Activated CD8-positive, alpha-beta T cell treated with anti-CD3 and anti-CD28 coated beads for 36 hours (primary cell): ENCODE measurements around the gene GLRX3. TPM values are rescaled to one million over a fixed set of nuclear protein-coding genes. Genes with fewer than 3 reads are reported as not detected.

Source experiments
- ATAC-seq: fragments of 200-7000 bp; cut with Tn5 transposase; one replicate; pipeline ENCODE4 v1.10.0; 2021; ENCODE audit warnings: mild to moderate bottlenecking, moderate library complexity
- CTCF ChIA-PET: fragments of 350-600 bp; sonication (Branson Sonifier 250); formaldehyde crosslinking; loops from one replicate; lab custom pipeline; 2021; ENCODE audit warnings: antibody characterized with exemption; lab: Charles Lee
- POLR2A ChIA-PET: fragments of 350-600 bp; sonication (Branson Sonifier 250); formaldehyde crosslinking; loops from one replicate; lab custom pipeline; 2021; ENCODE audit warnings: antibody characterized with exemption; lab: Charles Lee
- DNase-seq: peaks from one replicate; pipeline ENCODE4 v3.0.0-alpha.2; 2020
- H3K27ac Mint-ChIP-seq: one replicate; pipeline ENCODE4 v1.8.0; 2021; ENCODE audit warnings: mild to moderate bottlenecking, mixed read lengths
- H3K27me3 Mint-ChIP-seq: one replicate; pipeline ENCODE4 v1.8.0; 2021; ENCODE audit warnings: mixed read lengths
- H3K36me3 Mint-ChIP-seq: one replicate; pipeline ENCODE4 v1.8.0; 2021; ENCODE audit warnings: low read depth, mixed read lengths
- H3K4me1 Mint-ChIP-seq: one replicate; pipeline ENCODE4 v1.8.0; 2021; ENCODE audit warnings: low read depth, mixed read lengths
- H3K4me3 Mint-ChIP-seq: one replicate; pipeline ENCODE4 v1.8.0; 2021; ENCODE audit warnings: mild to moderate bottlenecking, moderate library complexity, mixed read lengths
- H3K9me3 Mint-ChIP-seq: one replicate; pipeline ENCODE4 v1.8.0; 2021; ENCODE audit warnings: mixed read lengths
- intact Hi-C: fragments of 100-400 bp; cut with micrococcal nuclease; formaldehyde crosslinking; loops from one replicate; pipeline ENCODE4 v1.10.0; 2022
- total RNA-seq, 2 experiments: library from RNA; stranded (reverse); gene quantifications; one replicate each; pipeline ENCODE4 v1.2.3, GENCODE V29; 2021
- TF ChIP-seq, protein P1 (sequence below): fragments of 200-600 bp; IDR thresholded peaks from one replicate; pipeline ENCODE4 v1.8.0; 2022; ENCODE audit warnings: antibody characterized with exemption, mild to moderate bottlenecking

The GLRX3 gene
- total RNA-seq, 2 experiments from 2014 or later: 109 to 121 TPM

DNA sequence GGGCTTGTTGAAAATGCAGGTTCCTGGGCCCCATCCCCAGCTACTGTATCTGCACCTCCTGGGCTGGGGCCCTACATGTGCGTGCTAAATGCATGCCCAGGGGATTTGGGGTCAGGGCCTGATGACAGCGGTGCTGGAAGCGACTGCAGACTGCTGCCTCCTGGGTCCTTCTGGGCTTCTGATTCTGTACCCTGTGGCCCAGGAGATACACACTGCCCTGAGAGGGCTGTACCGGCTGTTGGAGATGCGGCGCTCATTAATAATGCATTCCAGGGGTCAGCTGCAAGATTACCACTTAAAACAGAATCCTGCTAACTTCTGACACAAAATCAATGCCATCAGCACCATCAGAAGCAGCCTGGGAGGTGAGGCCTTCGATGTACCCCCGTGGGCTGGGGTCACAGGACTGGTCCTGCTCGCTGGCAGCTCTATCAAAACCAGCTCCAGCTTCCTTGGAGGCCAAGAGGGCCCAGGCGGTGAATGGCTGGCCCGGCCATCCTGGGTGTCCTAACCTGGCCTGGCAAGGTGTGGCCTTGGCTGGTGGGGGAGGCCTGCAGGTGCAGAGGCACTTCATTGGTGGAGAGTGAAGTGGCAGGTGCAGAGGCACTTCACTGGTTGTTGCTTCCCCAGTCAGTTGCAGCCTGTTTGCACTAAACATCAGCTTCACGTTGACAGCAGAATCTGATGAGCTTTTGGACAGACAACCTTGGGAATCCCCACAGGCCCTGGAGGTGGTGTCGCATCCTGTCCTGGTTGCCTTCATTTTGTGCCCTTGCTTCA, 79.2 kb downstream of the GLRX3 start:
- no peak overlapping the region for H3K4me3 Mint-ChIP-seq
- H3K27ac Mint-ChIP-seq: no peak overlapping the region
- no peaks in the 10 kb centered on the region for H3K9me3 Mint-ChIP-seq
- ATAC-seq (no peak), DNase-seq (no peak)
- no peaks in the 10 kb centered on the region for H3K4me1 Mint-ChIP-seq
- peaks cover 1% of the 10 kb centered on the region for H3K27me3 Mint-ChIP-seq
- ChIA-PET CTCF (no interaction called here), POLR2A (no interaction called here)
- intact Hi-C loops: no loop called here
- TF ChIP-seq, protein P1, sequence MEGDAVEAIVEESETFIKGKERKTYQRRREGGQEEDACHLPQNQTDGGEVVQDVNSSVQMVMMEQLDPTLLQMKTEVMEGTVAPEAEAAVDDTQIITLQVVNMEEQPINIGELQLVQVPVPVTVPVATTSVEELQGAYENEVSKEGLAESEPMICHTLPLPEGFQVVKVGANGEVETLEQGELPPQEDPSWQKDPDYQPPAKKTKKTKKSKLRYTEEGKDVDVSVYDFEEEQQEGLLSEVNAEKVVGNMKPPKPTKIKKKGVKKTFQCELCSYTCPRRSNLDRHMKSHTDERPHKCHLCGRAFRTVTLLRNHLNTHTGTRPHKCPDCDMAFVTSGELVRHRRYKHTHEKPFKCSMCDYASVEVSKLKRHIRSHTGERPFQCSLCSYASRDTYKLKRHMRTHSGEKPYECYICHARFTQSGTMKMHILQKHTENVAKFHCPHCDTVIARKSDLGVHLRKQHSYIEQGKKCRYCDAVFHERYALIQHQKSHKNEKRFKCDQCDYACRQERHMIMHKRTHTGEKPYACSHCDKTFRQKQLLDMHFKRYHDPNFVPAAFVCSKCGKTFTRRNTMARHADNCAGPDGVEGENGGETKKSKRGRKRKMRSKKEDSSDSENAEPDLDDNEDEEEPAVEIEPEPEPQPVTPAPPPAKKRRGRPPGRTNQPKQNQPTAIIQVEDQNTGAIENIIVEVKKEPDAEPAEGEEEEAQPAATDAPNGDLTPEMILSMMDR: no peak
- H3K36me3 Mint-ChIP-seq: no peaks in the 10 kb centered on the region

DNA sequence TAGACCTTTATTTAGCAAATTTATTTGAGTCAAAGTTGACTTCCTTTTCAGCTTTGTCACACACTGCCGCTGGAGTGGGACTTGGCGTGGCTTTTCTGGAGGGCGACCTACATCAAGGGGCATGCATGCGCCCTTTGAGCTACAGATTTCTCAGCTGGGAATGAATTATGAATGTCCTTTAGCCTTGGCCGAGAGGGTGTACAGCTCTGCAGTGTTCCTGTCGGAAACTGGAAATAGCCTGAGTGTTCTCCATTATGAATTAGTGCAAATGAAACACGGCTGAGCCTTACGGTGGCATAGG, 79.7 kb downstream of the GLRX3 start:
- TF ChIP-seq, protein P1: no peak
- ATAC-seq: no peak

DNA sequence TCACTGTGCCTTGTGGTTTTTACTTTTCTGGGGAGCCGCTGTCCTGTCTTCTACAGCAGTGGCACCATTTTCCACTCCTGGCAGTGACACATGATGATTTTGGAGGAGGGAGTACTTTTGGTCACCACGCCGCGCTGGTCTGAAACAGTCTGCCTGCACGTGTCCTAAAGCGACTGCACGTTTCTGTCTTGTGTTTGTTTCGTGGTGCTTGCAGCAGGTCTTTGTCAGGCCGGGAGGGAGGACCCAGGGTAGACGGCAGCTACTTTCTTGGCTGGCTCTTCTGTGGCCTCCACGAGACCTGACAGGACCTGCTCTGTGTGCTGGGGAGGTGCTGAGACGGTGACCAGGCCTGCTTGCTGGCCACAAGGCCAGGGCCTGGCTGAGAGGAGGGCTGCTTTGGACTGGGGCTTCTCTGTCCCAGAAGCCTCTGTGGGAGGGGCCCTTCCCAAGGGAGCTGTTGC, 82.0 kb downstream of the GLRX3 start:
- Mint-ChIP-seq H3K9me3 (no peaks in the 10 kb centered on the region), H3K27ac (no peak overlapping the region), H3K4me3 (no peak overlapping the region), H3K4me1 (no peaks in the 10 kb centered on the region), H3K27me3 (peaks cover 1% of the 10 kb centered on the region), H3K36me3 (no peaks in the 10 kb centered on the region)
- POLR2A ChIA-PET: no interaction called here
- TF ChIP-seq, protein P1: no peak
- intact Hi-C loops: no loop called here
- CTCF ChIA-PET: no interaction called here
- ATAC-seq: no peak
- no peak for DNase-seq

More for the DNA sequence above, 79.7 kb downstream of the GLRX3 start:
- H3K4me3 Mint-ChIP-seq: no peak overlapping the region
- no peak for DNase-seq
- no peaks in the 10 kb centered on the region for H3K9me3 Mint-ChIP-seq
- no peak overlapping the region for H3K27ac Mint-ChIP-seq
- H3K4me1 Mint-ChIP-seq: no peaks in the 10 kb centered on the region
- no peaks in the 10 kb centered on the region for H3K36me3 Mint-ChIP-seq
- POLR2A ChIA-PET: no interaction called here
- H3K27me3 Mint-ChIP-seq: peaks cover 1% of the 10 kb centered on the region
- intact Hi-C loops: no loop called here
- CTCF ChIA-PET: no interaction called here

DNA sequence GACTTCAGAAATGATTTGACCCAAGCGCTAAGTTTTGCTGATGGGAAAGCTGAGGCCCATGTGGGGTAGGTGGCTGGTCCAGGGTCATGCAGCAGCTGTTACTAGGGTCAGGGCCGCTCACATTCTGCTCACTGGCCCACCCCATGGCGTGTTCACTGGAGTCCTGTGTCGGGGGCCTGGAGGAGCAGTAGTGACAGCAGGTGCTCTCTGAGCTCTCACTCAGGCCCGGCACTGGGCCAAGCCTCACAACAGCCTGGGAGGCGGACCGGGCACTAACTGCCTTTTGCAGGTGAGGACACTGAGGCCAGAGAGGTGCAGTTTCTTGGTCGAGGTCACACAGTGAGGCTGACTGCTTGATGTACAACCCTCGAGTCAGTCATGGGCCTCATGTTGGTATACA, 82.7 kb downstream of the GLRX3 start:
- intact Hi-C loops: no loop called here
- no peak for ATAC-seq
- no peak overlapping the region for H3K4me3 Mint-ChIP-seq
- no peak for DNase-seq
- peaks cover 1% of the 10 kb centered on the region for H3K27me3 Mint-ChIP-seq
- CTCF ChIA-PET: no interaction called here
- no peaks in the 10 kb centered on the region for H3K36me3 Mint-ChIP-seq
- H3K27ac Mint-ChIP-seq: no peak overlapping the region
- POLR2A ChIA-PET: no interaction called here
- no peaks in the 10 kb centered on the region for H3K9me3 Mint-ChIP-seq
- TF ChIP-seq, protein P1: no peak
- H3K4me1 Mint-ChIP-seq: no peaks in the 10 kb centered on the region

DNA sequence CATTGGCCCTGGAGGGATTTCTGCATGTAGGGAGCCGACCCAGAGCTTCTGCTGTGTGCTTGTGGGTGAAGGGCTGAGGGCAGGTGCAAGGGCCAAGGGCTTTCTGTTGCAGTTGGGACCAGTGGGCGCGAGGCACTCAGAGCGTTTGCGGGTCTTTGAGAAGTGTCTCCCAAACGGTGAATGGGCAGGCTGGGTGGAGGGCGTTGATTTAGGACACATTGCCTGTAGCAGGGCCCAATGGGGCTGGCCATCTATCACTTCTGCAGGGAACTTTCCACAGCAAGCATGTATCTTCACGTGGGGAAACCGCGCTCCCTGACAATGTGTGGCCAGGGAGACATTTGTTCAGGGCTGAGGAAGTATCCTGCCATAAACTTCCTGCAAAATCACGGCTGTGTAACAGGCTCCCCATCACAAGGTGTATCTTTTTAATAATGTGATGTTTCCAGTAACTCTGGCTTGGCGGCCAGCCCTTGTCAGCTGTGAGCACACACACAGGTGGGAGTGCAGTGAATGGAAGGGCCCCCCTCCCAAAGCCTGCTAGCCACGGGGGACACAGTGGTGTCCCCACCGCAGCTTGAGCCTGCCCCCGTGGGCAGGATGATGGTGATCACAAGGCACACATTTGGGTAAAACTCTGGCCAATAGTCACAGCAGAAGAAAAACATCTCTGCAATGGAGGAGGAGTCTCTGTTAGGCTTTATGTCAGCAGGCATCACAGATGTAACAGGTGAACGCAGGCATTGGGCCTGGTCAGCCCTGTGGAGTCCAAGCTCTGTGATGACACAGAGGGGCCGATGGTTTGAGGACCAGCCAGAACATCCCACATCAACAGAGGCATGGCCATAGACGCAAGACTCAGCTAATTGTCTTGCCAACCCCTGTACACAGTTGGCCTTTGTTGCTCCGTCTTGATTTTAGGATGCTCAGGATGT, 84.3 kb downstream of the GLRX3 start:
- no peak overlapping the region for H3K27ac Mint-ChIP-seq
- POLR2A ChIA-PET: no interaction called here

More for the DNA sequence above, 84.3 kb downstream of the GLRX3 start:
- intact Hi-C loops: no loop called here
- Mint-ChIP-seq H3K4me1 (no peaks in the 10 kb centered on the region), H3K36me3 (no peaks in the 10 kb centered on the region), H3K27me3 (peaks cover 1% of the 10 kb centered on the region), H3K4me3 (no peak overlapping the region), H3K9me3 (no peaks in the 10 kb centered on the region)
- ATAC-seq (no peak), DNase-seq (no peak)
- TF ChIP-seq, protein P1: no peak
- CTCF ChIA-PET: no interaction called here
